GM18909 (cell line): ENCODE data around the gene TRMT10C.
"Not testable (repeated sequence)": the region's sequence is repeated elsewhere in the genome, so short reads cannot be mapped to it uniquely, and the experiment has no call there.

ENCODE experiments used
- ATAC-seq: cut with Tn5 transposase; IDR thresholded peaks from one replicate; pipeline ENCODE4 v1.9.1; 2021; ENCODE audit warnings: mild to moderate bottlenecking; ENCODE audit not compliant: unreplicated experiment, poor library complexity

TRMT10C gene

GRCh38 chr3:101561630-101562328, at the start of gene TRMT10C:
Gene TRMT10C (plus strand): TSS chr3:101561868. CDS start chr3:101564782, 2,914 bp downstream.
- peak; percentile 100 for ATAC-seq

- peak; percentile 40 for ATAC-seq
Measured at GRCh38 chr3:101512396-101512645, 49.3 kb upstream of the TRMT10C start.

GRCh38 chr3:101512646-101513418, 48.8 kb upstream of the TRMT10C start, which contains the start of gene SENP7:
Gene SENP7 (minus strand): TSS chr3:101513212. CDS start chr3:101513130, 82 bp downstream.
- ATAC-seq: peak; percentile 62

- peak; percentile 34 for ATAC-seq
Measured at GRCh38 chr3:101513419-101513986, 48.2 kb upstream of the TRMT10C start.

DNA sequence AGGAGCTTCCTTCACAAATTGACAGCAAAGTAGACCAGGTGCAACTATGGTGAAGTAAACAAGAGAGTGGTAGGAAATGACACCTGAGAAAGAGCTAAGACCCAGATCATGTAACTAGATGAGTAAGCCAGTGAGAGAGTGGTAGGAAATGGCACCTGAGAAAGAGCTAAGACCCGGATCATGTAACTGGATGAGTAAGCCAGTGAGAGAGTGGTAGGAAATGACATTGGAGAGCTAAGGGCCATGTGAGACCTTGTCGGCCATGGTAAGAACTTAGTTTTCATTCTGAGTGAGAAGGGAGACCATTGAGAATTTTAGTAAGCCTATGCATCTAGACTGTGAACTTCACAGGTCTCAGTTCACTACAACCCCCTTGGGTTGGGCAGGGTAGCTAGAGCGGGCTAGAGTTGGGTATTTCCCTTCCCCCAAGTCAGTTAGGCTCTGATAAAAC, 43.2 kb upstream of the TRMT10C start:
- ATAC-seq: peak; percentile 99

GRCh38 chr3:101519685-101520365, 41.8 kb upstream of the TRMT10C start:
- no peak for ATAC-seq

DNA sequence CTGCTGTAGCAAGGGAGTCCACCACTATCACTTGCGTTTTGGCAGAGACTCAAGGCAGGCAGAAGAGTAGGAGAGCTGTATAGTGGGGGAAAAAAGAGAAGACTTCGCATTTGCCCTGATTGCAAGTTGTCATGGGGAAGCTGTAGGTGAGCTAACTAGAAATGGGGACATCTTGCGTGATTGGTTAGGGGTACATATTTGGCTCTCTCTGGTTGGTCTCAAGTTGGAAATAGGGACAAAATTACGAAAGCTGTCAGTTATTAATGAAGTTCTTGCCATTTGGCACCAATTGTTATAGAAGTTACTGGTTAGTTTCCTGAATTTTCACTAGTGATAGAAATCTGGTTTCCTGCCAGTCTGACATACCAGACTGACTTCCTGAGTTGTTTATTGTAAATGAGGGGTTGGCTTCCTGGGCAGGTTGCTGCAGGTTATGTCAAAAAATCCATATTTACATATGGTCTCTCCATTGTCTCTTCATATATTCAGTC, 40.4 kb upstream of the TRMT10C start:
- no peak for ATAC-seq

- no peak for ATAC-seq
Measured at GRCh38 chr3:101527441-101527840, 34.2 kb upstream of the TRMT10C start.

DNA sequence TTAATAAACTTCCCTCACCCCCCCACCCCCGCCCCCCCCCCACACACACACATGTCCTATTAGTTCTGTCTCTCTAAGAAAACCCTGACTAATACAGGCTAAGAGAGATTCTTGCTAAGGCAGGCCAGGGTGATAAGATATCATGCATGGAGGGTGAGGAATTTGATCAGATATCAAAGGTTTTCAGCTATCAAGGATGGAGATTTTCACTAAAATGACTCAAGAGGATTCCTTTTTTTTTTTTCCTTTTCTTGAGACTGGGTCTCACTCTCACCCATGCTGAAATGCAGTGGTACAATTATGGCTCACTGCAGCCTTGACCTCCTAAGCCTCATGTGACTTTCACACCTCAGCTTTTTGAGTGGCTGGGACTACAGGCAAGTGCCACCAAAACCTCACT, 33.8 kb upstream of the TRMT10C start:
- no peak for ATAC-seq

DNA sequence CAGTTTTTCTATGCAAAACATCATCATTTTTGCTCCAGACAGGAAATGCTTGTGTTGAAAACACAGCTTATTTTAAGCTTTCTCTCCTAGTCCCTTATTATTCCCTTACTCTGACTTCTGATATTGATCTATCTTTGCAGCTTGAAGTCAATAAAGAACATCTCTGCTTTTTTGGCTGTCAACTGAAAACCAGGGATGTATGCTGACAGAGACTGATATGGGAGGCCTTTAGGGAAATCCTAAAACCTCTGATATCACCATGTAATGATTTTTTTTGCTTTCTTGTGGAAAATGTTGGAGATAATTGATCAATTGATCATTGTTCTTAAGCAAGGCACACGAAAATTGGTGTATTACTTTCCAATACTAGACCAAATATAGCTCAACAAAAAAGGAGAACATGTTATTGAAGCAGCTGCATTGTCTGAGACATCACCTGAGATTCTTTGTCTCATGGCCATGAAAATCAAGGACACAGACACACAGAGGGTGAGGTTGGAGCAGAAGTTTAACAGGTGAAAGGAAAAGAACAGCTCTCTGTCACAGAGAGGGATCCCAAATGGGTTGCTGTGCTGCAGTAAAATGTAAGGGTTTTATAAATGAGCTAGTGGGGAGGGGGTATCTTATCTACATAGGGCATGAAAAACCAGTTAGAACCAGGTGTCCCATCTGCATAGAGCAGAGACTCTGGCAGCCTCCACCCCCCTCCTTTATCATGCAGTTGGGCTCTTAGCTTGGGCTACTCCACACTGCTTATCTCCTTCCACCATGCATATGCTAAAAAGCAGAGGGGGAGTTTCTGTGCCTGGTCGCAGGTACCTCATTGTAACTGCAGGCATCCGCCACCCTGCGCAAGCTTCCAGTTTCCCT, 31.6 kb upstream of the TRMT10C start:
- no peak for ATAC-seq

DNA sequence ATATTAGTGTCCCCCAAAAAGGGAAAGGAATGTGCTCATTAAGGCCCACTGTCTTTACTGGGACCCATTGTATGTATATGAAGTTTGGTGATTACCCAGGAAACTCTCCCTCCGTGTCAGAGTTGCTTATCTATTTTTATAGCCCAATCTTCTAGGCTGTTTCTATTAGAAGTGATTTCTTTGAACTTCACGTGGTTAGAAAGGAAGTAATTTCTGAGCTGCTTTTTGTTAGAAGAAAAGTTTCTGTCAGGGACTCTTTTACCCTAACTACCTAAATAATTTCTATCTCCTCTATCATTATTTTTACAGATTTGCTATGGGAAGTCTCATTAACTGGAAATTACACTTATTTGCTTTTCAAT, 31.0 kb upstream of the TRMT10C start:
- ATAC-seq: no peak

GRCh38 chr3:101531473-101532086, 30.1 kb upstream of the TRMT10C start:
- no peak for ATAC-seq

GRCh38 chr3:101532783-101533602, 28.7 kb upstream of the TRMT10C start:
- ATAC-seq: no peak

GRCh38 chr3:101533603-101533968, 28.1 kb upstream of the TRMT10C start:
- no peak for ATAC-seq

GRCh38 chr3:101535221-101535620, 26.4 kb upstream of the TRMT10C start:
- no peak for ATAC-seq

DNA sequence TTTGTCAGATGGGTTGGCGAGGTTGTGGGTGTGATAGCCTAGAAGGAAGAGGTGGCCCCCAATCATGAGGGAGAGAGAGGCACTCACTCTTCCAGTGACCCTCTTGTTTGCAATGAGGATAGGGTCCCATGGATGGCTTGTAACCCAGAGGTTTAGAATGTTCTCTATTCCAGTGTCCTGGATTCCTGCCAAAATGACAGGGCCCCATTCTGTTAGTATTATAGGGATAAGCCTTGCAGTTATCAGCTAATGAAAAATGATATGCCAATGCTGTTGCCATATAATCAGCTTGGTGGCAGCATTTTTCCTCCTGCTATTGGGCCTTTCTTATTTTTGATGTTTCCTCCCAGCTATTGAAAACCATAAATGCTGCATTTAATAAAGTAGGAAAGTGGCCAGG, 25.4 kb upstream of the TRMT10C start:
- ATAC-seq: no peak

- not testable (repeated sequence) for ATAC-seq
Measured at GRCh38 chr3:101536955-101537354, 24.7 kb upstream of the TRMT10C start.

DNA sequence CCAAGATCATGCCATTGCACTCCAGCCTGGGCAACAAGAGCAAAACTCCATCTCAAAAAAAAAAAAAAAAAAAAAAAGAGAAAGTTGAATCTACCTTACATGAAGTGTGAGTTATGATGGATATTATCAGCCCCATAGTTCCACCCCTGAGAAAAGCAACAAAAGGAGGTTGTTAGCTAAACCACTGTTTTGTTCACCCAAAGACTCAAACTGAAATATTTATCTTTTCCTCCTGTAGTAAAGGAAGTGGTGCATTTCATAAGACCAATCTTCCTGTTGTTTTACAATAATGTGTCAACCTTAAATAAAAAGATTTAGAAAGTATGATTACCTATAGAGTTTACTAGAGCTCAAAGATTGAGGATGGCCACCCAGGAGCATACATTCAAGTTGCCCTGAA, 18.7 kb upstream of the TRMT10C start:
- ATAC-seq: no peak
